ENCODE measurements around the gene ARID1B.

Gene ARID1B

DNA sequence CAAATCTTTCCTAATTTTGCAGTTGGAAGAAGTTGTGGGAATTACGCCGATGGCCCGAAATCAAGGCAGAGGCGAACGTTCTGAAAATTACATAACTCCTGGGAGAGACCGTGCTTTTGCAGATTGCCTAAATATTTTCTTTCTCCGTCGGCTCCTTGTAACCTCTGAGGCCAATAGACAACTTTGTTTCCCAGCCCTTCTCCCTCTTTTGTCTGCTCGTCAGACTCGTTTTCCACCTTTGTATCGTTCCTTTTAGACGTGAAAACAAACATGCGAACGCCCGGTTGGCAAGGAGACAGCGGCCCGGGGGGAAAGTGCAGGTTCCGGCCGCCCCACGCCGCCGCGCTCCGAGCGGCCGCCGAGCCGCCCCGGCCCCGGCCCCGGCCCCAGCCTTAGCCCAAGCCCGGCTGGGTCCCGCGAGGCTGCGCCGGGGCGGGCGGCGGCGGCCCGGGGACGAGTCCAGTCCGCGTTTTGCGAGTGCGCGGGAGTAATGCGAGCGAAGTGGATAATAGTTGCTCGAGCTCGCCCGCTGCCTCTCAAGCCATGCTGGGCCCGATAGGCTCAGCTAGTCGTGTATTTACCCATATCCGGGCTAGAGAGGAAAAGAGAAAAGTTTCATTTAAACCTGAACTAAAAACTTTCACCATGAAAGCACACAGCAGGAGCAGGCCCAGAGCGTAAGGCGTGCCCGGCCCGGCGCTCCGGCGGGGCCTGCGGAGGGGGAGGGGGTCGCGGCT lies at the start of gene ARID1B:
Gene ARID1B (plus strand): TSS at position 539 of the 737 bp plus-strand sequence. CDS start 303 bp downstream, outside the sequence.
- peak; percentile 54 to 55 for DNase-seq (ENCODE audit: low read depth in 2 of 2)

DNA sequence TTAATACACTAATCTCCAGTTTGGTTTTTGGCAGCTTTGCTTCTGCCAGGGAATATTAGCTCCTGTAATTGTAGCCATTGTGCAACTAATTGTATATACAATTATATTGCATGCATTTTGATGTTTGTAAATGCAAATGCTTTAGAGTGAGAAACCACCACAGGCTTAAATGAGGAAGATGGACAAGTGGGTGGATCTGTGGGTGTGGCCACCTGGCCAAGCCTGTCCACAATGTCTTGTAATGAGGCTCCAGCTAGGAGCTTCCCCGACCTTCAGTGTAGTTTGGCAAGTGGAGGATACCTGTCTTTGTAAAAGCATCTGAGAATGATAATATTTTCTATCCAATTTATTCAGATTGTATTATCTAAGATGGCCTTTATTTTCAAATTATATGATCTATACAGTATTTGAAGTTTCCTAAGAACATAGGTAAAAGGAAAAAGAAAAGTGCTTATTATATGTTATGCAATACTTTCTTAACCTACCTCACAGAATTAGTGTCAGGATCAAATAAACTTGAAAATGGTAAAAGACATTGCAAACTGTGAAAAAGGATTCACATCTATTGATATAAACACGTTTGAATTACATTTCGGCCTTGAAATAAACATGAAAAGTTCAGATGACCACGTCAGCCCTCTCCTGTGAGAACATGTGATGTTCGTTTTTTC lies 49.3 kb upstream of the ARID1B start:
- no peak for DNase-seq (ENCODE audit: low read depth in 2 of 2)

DNA sequence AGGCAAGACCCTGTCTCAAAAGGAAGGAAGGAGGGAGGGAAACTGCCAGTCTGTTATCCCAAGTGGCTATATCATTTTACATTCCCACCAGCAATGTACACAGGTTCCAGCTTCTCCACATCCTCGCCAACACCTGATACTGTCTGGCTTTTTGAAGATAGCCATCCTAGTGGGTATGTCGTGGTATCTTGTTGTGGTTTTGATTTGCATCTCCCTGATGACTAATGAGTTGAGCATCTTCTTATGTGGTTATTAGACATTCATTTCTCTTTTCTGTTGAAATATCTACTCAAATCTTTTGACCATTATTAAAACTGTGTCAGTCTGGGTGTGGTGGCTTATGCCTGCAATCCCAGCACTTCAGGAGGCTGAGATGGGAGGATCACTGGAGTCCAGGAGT lies 47.9 kb upstream of the ARID1B start:
- no peak for DNase-seq (ENCODE audit: low read depth in 2 of 2)

DNA sequence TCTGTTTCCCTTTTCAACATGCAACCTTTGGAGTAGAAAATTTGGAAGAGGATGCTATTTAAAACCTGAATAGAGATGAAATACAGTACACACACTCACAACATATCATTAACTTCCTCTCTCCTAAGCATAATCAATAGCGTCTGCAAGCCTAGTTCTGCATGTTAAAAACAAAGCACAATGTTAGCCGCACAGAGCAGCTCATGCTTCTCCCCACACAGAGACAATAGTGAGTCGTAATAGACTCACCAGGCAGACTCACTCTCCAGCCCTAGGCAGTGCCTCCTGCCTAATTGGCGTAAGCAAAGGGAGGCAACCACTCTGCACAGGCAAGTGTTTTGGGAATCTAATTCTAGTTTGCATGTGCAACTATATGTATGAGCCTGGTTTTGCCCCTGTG lies 45.8 kb upstream of the ARID1B start:
- DNase-seq (ENCODE audit: low read depth in 2 of 2), result no peak

DNA sequence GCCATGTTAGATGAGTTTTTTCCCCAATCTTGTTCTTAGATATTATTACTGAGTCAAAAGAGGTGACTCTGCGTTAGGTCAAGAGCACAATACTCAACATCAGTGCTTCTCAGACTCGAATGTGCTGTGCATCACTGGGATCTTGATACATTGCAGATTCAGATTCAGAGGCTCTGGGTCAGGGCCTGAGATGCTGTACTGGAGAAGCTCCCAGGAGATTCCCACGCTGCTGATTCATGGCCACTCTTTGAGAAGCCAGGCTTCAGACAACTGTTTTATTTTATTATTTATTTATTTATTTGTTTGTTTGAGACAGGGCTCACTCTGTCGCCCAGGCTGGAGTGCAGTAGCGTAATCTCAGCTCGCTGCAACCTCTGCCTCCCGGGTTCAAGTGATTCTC lies 41.4 kb upstream of the ARID1B start:
- DNase-seq (ENCODE audit: low read depth in 2 of 2), result no peak

DNA sequence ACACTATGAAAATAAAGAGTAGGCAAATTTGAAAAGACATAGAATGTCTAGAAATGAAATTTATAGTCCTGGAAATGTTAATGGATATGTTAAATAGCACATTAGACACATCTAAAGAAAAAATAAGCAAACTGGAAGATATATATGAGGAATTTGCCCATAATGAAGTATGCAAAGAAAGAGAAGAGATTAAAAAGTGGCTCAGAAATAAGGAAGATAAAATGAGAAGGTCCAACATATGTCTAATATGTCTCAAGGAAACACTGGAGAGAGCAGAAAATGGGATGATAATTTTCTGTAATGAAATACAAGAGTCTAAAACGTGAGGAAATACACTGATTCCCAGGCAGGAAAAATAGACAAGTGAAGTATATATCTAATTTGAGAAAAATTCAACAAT lies 36.6 kb upstream of the ARID1B start:
- DNase-seq (ENCODE audit: low read depth in 2 of 2), result no peak

DNA sequence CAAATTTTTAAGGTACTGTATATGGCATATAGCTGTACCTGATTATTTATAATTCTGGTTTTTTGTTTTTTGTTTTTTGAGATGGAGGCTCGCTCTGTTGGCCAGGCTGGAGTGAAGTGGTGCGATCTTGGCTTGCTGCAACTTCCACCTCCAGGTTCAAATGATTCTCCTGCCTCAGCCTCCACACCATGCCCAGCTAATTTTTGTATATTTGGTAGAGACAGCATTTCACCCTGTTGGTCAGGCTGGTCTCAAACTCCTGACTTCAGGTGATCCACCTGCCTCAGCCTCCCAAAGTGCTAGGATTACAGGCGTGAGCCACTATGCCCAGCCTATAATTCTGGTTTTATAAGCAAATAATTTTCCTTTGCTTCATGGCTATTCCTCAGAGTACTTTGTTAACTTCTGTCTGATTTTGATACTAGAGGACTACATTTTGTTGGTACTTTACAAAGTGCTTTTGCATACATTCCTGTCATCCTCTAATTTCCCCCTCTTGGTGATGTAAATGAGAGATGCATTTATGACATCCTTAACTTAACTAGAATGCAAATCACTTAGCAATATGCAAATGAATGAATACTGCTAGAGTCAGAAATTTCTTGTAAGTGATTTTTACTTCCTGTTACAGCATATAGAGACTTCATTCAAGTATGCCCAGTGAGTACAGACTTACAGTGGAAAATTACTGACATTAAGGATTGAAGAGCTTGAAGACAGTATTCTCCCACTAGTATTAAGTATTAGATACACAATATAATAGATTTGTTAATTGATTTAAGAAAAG lies 35.7 kb upstream of the ARID1B start:
- DNase-seq (ENCODE audit: low read depth in 2 of 2), result no peak

DNA sequence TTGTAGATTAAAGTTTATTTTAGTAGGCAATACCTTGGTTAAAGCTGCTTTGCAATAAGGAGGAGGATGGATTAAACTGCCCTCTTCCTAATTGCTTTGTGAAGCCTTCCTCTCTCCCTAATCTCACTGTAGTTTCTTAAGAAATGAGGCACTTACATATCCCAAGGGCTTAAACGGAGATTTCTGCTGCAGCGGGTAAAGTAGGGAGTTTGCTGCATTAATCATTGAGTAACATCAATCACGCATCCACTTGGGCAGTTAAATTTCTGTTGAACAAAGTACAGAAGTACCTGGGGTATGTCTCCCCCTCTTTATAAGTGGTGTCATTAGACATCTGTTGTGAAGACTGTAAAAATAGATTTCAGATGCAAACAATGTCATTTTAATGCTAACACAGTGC lies 29.5 kb upstream of the ARID1B start:
- DNase-seq (ENCODE audit: low read depth in 2 of 2), result no peak

DNA sequence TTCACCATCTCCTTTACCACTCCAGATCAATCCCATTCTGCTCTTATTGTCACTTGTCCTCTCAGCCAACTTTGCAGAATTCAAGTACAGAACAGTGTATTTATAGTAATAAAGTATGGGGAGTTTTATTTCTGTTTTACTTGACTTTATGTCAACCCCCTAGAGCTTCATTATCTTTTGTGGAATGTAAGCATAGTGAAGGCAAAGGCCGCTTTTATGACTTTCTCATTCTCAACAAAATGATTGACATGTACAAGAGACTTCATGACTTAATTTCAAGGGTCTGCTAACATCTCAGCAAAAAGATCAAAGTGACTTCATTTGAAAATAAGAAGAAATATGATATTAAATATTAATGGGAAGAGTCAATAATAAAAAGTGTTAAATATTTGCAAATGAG lies 28.7 kb upstream of the ARID1B start:
- DNase-seq (ENCODE audit: low read depth in 2 of 2), result no peak

DNA sequence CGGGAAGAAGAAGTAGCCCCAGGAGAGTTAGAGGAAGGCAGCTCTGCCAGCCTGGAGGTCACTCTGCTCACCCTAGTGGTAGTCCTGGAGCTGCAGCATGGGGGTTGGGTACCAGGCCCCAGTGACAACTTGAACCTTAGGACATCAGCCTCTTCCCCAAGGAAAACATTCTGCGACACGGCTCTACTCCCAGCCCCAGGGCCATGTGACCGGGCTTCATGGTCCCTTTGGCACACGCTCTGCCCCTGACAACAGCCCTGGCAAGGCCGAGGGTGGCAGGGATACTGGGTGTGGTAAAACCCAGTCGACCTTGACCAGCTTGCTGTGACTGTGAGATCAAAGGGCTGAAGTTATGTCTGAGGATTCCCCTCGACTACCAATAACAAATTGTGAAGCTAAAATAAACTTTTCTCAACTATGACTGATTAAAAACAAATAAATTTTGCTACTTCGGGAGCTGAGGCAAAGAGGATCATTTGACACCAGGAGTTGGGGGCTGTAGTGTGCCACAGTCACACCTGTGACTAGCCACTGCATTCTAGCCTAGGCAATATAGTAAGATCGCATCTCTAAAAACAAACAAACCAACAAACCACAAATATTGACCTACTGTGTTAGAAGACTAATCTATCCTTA lies 24.4 kb upstream of the ARID1B start:
- DNase-seq (ENCODE audit: low read depth in 2 of 2), result no peak

DNA sequence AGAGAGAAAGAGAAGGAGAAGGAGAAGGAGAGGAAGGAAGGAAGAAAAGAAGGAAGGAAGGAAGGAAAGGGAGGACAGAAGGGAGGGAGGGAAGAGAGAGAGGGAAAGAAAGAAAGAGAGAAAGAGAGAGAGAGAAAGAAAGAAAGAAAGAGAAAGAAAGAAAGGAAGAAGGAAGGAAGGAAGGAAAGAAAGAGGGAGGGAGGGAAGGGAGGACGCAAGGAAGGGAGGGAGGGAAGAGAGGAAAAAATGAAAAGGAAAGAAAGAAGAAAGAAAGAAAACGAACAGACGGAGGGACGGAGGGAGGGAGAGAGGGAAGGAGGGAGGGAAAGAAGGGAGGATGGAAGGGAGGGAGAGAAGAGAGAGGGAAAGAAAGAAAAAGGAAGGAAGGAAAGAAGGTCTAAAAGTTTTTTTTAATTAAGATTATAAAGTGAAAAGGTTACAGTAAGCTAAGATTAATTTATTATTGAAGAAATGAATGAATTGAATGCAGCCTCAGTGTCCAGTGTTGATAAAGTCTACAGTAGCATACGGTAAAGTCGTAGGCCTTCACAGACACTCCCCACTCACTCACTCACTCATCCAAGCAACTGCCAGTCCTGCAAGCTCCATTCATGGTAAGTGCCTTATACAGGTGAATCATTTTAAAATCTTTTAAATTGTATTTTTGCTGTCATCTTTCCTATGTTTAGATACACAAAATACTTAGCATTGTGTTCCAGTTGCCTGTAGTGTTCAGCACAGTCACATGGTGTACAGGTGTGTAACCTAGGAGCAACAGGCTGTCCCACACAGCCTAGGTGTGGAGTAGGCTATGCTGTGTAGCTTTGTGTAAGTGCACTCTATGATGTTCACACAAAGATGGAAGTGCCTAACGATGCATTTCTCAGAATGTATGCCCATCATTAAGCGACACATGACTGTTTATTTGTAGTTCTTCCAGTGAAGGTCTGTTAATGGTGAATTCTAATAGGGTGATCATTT lies 20.3 kb upstream of the ARID1B start:
- DNase-seq (ENCODE audit: low read depth in 2 of 2), result no peak

DNA sequence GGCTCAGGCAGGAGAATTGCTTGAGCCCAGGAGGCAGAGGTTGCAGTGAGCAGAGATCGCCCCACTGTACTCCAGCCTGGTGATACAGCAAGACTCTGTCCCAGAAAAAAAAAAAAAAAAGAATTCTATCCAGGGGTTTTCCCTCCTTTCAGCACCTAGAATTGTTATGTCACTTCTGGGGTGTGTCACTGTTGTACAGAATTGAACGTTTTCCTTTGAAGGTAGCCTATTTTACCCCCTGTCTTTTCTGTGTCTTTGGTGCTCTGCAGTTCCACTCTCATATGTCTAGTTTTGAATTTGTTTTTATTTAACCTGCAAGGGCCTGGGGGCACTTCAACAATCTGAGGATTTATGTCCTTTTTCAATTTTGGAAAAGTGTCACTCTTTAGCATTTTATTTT lies 19.3 kb upstream of the ARID1B start:
- DNase-seq (ENCODE audit: low read depth in 2 of 2), result no peak

DNA sequence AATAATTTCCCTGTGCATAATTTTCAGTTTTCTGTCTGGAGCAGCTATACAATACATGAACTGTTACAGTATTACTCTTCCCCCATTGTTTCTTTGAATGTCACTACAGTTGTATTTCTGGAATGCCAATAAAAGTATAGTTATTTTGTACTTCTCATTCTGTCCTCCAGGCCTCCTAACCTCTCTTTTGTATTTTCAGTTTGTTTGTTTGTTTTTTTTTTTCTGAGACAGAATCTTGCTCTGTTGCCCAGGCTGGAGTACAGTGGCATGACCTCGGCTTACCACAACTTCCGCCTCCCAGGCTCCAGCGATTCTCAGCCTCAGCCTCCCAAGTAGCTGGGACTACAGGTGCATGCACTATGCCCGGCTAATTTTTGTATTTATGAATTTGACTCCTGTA lies 16.8 kb upstream of the ARID1B start:
- DNase-seq (ENCODE audit: low read depth in 2 of 2), result no peak

DNA sequence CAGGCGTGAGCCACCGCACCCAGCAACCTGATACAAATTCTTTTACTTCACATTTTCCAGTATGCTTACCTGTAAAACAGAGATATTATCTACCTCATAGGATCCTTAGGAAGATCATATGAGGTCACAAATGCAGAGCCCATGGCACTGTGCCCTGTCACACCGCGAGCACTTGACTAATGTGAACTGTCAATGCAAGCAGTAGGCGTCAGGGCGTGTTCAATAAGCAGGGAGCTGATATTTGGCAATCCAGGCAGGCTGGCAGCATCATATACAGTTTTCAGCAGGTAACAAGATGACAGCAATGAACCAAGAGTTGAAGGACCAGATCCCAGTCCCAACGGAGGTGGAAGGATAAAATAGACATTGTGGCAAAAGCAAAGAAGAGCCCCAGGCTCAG lies 14.6 kb upstream of the ARID1B start:
- DNase-seq (ENCODE audit: low read depth in 2 of 2), result no peak

DNA sequence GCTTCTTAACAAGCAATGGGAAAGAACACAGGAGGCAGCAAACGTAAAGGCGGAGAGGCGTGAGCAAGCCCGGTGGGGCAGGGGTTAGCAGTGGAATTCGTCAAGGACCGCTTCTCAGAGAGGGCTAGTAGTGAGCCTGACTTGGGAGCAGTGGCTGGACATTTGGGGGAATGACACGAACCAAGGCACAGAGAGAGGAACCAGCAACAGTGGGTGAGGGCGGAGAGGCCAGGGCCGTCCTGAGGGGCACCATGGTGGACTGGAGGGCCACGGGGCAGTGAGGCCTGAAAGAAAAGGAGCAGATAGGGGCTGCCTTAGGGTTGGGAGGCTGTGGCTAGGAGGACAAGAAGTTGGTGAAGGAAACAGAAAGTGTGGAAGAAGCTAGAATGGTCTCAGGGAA lies 12.1 kb upstream of the ARID1B start:
- DNase-seq (ENCODE audit: low read depth in 2 of 2), result no peak

DNA sequence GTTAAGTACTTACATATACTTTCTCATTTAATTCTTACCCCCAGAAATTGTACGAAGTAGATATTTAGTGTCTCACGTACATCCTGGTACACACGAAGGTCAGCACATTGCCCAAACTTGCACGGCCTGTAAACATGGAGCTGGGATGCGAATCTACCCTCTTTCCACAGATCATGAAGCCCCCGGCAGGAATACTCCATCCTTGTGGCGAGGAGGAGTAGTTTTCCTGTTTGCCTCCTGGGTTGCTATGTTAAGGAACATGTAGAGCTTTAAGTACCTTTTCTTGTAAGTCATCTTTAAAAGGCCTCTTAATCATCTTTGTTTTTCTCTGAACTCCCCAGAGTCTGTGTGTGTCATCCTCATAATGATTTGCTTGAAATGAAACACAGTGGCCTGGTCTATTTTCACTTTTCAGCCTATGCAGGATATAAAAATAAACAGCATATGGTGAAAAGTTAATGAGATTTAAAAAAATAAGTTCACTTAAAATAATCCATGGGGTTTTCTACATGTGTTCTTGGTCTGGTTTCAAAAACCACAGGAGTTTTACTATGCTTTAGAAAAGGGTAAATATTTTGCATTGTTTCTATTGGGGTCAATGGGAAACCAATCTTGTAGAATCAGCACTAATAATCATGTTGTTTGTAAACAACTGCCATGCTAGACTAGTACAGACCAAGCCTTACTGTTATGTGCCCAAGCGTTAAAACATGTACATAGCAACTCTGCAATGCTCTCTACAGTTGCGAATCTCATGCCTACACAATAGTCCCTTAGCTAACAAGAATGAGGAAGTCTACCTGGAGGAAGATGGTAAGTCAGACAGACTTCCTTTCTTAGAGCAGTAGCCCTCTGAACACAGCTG lies 9.3 kb upstream of the ARID1B start:
- DNase-seq (ENCODE audit: low read depth in 2 of 2), result no peak

DNA sequence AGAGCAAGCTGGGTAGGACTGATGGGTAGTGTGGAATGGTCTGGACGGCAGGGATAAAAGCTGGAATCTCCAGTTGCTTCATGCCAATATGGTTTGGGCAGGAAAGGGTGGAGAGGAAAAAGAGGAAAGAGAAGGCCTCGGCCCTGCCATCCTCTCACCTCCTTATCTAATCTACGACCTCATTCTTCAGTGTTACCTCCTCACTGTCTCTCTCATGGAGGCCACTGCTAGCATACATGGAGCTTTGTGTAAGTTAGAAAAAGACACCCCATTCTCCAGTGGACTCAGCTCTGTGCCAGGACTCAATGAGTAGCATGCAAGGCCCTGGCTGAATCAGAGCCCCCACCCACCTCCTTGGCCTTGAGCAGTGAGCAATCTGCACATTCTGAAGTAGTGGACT lies 6.1 kb upstream of the ARID1B start:
- no peak for DNase-seq (ENCODE audit: low read depth in 2 of 2)

DNA sequence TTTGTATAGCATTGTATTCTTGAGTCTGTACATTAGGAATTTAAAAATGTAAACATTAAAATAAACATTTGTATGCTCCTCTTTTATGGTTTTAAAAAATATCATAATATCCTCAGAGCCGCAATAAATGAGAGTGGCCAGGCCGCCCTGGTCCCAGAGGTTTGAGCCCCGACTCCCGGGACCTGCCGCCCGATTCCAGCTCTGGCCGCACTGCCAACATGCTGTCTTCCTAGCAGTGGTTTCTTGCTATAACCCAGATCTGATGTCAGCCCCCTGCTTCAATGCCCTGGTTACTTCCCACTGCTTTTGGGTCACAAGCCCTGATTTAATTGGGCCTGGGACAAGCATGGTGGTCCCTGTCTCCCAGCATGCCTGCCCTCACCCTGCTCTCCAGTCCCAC lies 5.4 kb upstream of the ARID1B start:
- no peak for DNase-seq (ENCODE audit: low read depth in 2 of 2)

DNA sequence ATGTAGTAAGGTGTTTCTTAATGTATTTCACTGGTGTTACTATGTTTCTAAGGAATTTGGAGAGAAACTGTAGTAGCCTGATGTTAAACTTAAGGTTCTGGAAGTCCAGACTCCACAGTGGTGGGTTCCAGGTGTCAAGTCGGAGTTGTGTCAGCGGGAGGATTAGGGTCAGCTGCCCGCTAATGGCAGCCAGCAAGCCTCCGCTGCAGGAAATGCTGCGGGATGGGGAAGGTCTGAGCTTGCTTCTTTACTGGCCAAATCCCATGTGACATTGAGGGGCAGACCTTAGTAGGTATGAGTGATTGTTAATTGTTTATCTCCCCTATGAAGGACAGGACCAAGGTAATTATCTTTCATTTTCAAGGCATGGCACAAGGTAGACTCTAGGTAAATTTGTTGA lies 3.7 kb upstream of the ARID1B start:
- no peak for DNase-seq (ENCODE audit: low read depth in 2 of 2)

Data from stimulated activated CD8-positive, alpha-beta memory T cell treated with anti-CD3 and anti-CD28 coated beads, Interleukin-2, amount 100 ng/mL, for 48 hours (primary cell).